SK-N-SH treated with all-trans-retinoic acid at 6 μM for 48 hours (cell line): ENCODE data around the gene EXOC4.

Experiments
- ATAC-seq: fragments of 200-7000 bp; cut with Tn5 transposase; 3 replicates; pipeline ENCODE4 v1.9.1; 2020; ENCODE audit warnings: mild to moderate bottlenecking, moderate library complexity
- BACH2 ChIP-seq: fragments of 250-450 bp; sonication (Bioruptor Pico); IDR thresholded peaks from 2 replicates; pipeline ENCODE4 v1.9.0; 2021; ENCODE audit warnings: mild to moderate bottlenecking, borderline replicate concordance
- CSDC2 ChIP-seq: fragments of 250-450 bp; sonication (Bioruptor Pico); IDR thresholded peaks from 2 replicates; pipeline ENCODE4 v1.5.0; 2020; ENCODE audit warnings: mild to moderate bottlenecking, moderate library complexity
- ESRRG ChIP-seq: fragments of 250-450 bp; sonication (Bioruptor Pico); IDR thresholded peaks from 2 replicates; pipeline ENCODE4 v1.6.1; 2021; ENCODE audit warnings: mild to moderate bottlenecking
- ISL1 ChIP-seq: fragments of 250-450 bp; sonication (Bioruptor Pico); IDR thresholded peaks from 2 replicates; pipeline ENCODE4 v2.1.2; 2022; ENCODE audit warnings: mild to moderate bottlenecking, moderate library complexity
- RARB ChIP-seq: fragments of 250-450 bp; sonication (Bioruptor Pico); IDR thresholded peaks from 2 replicates; pipeline ENCODE4 v1.8.0; 2021; ENCODE audit warnings: mild to moderate bottlenecking, moderate library complexity
- TCF4 ChIP-seq: fragments of 250-450 bp; sonication (Bioruptor Pico); IDR thresholded peaks from 2 replicates; pipeline ENCODE4 v1.8.0; 2021; ENCODE audit warnings: mild to moderate bottlenecking, moderate library complexity, borderline replicate concordance
- ZFP3 ChIP-seq: fragments of 250-450 bp; sonication (Bioruptor Pico); IDR thresholded peaks from 2 replicates; pipeline ENCODE4 v1.5.0; 2020; ENCODE audit warnings: mild to moderate bottlenecking, moderate library complexity
- ZFP30 ChIP-seq: fragments of 450-650 bp; formaldehyde crosslinking; IDR thresholded peaks from 2 replicates; pipeline ENCODE4 v1.5.0; 2022; ENCODE audit warnings: mild to moderate bottlenecking, moderate library complexity
- ZNF8 ChIP-seq: fragments of 450-650 bp; formaldehyde crosslinking; IDR thresholded peaks from 2 replicates; pipeline ENCODE4 v1.5.0; 2020; ENCODE audit warnings: mild to moderate bottlenecking, moderate library complexity
- TF ChIP-seq, protein P1 (sequence below): fragments of 250-450 bp; sonication (Bioruptor Pico); IDR thresholded peaks from 2 replicates; pipeline ENCODE4 v1.8.0; 2021; ENCODE audit warnings: low read depth, mild to moderate bottlenecking, moderate library complexity, borderline replicate concordance
- TF ChIP-seq, protein P2 (sequence below): fragments of 250-450 bp; sonication (Bioruptor Pico); IDR thresholded peaks from 2 replicates; pipeline ENCODE4 v1.5.1; 2020; ENCODE audit warnings: low read depth, mild to moderate bottlenecking, moderate library complexity
- TF ChIP-seq, protein P3 (sequence below): fragments of 250-450 bp; sonication (Bioruptor Pico); IDR thresholded peaks from 2 replicates; pipeline ENCODE4 v1.5.0; 2020; ENCODE audit warnings: mild to moderate bottlenecking, moderate library complexity

EXOC4 gene

DNA sequence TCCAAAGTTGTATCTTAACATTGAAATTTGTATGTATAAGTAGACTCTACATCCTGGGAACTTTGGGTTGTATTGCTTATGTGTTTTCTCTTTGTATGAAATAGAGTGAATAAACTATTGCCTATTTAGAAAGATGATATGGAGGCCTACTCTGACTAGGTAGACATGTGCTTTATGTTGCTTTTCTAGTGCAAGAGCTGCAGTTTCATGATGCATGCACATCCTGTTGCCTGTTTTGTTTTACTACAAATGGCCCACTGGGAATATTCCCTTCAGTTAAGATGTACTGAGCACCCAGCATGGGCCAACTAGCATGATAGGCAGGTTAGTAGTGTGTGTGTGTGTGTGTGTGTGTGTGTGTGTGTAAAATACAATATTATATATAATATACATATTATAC lies 592.1 kb downstream of the EXOC4 start (continued):
- TF ChIP-seq, protein P1, sequence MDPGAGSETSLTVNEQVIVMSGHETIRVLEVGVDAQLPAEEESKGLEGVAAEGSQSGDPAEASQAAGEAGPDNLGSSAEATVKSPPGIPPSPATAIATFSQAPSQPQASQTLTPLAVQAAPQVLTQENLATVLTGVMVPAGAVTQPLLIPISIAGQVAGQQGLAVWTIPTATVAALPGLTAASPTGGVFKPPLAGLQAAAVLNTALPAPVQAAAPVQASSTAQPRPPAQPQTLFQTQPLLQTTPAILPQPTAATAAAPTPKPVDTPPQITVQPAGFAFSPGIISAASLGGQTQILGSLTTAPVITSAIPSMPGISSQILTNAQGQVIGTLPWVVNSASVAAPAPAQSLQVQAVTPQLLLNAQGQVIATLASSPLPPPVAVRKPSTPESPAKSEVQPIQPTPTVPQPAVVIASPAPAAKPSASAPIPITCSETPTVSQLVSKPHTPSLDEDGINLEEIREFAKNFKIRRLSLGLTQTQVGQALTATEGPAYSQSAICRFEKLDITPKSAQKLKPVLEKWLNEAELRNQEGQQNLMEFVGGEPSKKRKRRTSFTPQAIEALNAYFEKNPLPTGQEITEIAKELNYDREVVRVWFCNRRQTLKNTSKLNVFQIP (CRISPR knock-in tag) = no peak
- TF ChIP-seq TCF4 = no peak; the same call in 1 of the 2 replicates
- TF ChIP-seq ZFP3 (CRISPR knock-in tag) = no peak
- TF ChIP-seq BACH2 (CRISPR knock-in tag) = no peak
- TF ChIP-seq, protein P2, sequence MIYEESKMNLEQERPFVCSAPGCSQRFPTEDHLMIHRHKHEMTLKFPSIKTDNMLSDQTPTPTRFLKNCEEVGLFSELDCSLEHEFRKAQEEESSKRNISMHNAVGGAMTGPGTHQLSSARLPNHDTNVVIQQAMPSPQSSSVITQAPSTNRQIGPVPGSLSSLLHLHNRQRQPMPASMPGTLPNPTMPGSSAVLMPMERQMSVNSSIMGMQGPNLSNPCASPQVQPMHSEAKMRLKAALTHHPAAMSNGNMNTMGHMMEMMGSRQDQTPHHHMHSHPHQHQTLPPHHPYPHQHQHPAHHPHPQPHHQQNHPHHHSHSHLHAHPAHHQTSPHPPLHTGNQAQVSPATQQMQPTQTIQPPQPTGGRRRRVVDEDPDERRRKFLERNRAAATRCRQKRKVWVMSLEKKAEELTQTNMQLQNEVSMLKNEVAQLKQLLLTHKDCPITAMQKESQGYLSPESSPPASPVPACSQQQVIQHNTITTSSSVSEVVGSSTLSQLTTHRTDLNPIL (CRISPR knock-in tag) = no peak
- no peak for TF ChIP-seq ESRRG (CRISPR knock-in tag)
- TF ChIP-seq, all 23 proteins: peak for 0

DNA sequence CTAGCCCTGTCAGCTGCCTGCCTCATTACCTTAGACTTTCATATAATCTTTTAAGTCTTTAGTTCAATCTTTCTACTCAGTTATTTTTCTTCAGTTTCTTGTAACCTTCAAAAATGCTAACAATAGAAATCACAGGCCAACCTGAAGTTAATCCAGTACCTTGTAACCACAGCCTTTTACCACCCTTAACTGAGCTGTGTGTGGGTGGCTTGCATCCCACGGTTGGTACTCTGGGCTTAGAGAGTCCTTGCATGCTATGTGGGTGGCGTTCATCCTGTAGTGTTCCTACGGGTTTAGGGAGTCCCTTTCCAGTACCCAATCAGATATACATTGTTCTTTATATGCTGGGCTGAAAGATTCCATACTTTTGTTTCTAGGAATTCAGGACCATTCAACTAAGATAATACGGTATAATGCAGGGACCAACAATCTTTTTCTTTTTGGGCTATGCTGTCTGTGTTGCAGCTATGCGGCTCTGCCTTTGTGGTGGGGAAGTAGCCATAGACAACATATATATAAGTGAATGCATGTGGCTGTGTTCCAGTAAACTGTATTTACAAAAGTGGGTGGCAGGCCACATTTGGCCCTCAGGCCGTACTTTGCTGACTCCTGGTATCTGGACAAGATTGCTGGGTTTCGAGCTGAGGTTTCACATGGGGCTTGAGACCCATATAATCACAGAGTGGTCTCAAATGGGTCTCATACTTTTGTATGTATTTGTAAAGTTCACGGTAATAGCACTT lies 593.5 kb downstream of the EXOC4 start:
- TF ChIP-seq, protein P2 (CRISPR knock-in tag) = no peak
- TF ChIP-seq, protein P3, sequence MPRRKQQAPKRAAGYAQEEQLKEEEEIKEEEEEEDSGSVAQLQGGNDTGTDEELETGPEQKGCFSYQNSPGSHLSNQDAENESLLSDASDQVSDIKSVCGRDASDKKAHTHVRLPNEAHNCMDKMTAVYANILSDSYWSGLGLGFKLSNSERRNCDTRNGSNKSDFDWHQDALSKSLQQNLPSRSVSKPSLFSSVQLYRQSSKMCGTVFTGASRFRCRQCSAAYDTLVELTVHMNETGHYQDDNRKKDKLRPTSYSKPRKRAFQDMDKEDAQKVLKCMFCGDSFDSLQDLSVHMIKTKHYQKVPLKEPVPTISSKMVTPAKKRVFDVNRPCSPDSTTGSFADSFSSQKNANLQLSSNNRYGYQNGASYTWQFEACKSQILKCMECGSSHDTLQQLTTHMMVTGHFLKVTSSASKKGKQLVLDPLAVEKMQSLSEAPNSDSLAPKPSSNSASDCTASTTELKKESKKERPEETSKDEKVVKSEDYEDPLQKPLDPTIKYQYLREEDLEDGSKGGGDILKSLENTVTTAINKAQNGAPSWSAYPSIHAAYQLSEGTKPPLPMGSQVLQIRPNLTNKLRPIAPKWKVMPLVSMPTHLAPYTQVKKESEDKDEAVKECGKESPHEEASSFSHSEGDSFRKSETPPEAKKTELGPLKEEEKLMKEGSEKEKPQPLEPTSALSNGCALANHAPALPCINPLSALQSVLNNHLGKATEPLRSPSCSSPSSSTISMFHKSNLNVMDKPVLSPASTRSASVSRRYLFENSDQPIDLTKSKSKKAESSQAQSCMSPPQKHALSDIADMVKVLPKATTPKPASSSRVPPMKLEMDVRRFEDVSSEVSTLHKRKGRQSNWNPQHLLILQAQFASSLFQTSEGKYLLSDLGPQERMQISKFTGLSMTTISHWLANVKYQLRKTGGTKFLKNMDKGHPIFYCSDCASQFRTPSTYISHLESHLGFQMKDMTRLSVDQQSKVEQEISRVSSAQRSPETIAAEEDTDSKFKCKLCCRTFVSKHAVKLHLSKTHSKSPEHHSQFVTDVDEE (CRISPR knock-in tag) = peak; percentile 38; the same call in 1 of the 2 replicates
- TF ChIP-seq CSDC2 = no peak
- TF ChIP-seq ZNF8 (CRISPR knock-in tag) = no peak
- TF ChIP-seq ZFP30 = no peak
- TF ChIP-seq TCF4 = peak; percentile 45; the same call in 1 of the 2 replicates
- peak; percentile 49; the same call in 2 of the 3 replicates for ATAC-seq

DNA sequence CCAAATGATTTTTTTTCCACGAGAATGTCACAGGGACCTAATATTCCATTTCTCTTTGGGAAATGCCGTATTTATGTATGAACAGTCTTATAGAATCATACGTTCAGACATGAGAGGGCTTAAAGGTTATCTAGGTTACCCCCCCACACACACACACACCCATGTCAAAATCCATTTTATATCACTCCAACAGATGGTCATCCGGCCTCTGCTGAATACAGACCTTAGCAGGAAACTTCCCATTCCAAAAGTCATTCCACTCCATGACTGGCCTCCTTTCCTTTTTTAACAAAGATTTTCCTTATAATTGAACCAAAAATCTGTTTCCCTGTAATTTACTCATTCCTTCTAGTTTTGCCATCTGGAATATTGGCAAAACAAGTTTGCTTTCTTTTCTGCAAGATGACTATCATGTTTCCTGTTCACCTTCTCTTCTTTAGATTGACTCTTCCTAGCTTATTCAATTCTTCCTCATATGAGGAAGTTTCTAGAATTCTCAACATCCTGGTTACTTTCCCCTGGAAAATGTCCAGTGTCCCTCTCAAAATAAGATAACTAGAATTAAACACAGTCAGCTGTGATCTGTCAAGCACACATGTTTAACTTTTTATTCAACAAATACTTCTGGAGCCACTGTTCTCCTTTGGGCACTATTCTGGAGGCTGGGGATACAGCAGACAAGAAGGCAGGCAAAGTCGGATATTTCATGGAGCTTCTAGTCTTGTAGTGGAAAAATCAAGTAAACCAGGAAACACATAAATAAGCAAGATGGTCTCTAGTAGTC lies 597.8 kb downstream of the EXOC4 start:
- TF ChIP-seq, protein P3 (CRISPR knock-in tag) = no peak; the same call in 1 of the 2 replicates
- no peak for ATAC-seq

DNA sequence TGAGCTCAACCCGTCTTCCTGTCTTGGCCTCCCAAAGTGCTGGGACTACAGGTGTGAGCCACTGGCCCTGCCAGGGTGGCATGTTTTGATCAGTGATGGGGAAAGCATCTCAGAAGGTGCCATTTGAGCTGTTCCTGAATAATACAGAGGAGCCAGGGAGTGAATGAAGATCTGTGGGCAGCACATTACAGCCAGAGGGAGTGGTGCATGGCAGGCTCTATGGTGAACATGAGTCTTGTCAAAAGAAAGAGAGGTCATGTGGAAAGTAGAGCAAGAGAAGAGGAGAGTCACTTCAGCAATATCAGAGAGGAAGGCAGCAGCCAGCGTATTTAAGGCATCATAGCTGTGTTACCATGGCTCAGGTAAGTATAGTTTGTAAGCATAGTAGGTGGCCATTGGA lies 598.5 kb downstream of the EXOC4 start:
- TF ChIP-seq ZFP30 (no peak), RARB (CRISPR knock-in tag) (no peak), TCF4 (no peak)
- no peak for ATAC-seq

DNA sequence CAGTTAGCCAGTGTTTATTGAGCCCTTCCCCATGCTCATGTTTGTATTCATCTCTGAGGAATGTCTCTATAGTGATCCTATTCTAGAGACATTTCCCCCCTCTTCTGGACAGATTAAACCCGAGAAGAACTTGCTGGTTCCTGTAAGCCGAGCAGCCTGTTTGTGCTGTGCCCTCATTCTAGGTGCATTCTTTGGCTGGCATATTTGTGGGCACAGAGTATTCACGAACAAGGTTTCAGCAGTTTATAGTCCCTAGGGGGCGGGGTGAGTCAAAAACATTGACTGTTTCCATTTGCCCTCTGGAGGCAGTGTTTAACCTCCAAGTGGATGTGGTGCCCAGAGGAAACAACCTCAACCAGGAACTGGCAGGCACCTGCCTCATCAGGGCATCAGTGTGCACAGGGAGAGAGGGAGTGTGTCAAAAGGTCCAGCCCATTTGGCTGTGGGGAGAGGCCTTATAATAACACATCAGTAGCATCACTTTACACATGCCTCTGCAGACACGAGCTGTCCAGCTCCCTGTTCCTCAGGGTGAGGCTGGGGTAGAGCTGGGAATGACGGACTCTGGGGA lies 600.9 kb downstream of the EXOC4 start:
- peak; percentile 92 for ATAC-seq
- TF ChIP-seq, protein P3 (CRISPR knock-in tag) = no peak
- peak; percentile 46; the same call in 1 of the 2 replicates for TF ChIP-seq ISL1 (CRISPR knock-in tag)
- 0 out of 2 replicates have a peak, but pooled peaks have one; percentile 2 for TF ChIP-seq TCF4
